ENCODE results near the gene CRY2.
"Not testable (repeated sequence)": the region's sequence is repeated elsewhere in the genome, so short reads cannot be mapped to it uniquely, and the experiment has no call there.

DNA sequence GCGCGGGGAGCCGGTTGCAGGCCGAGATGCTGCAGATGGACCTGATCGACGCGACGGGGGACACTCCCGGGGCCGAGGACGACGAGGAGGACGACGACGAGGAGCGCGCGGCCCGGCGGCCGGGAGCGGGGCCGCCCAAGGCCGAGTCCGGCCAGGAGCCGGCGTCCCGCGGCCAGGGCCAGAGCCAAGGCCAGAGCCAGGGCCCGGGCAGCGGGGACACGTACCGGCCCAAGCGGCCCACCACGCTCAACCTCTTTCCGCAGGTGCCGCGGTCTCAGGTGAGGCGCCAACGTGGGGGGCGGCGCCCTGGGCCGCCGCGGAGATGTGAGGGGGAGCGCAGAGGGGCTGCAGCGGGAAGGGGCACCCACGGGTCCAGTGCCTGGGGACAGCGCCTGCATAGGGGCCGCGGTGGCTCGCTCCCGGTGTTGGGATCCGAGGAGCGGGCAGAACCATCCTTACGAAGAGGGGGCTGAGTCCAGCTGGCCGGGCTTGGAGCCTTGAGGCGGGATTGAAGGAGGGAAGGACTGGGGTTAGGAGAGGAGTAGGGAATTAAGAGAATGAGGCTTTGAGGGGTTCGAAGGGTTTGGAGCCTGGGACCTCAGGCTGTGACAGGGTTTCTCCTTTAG is 53.0 kb downstream of the CRY2 start:
- TF ChIP-seq, protein P1, sequence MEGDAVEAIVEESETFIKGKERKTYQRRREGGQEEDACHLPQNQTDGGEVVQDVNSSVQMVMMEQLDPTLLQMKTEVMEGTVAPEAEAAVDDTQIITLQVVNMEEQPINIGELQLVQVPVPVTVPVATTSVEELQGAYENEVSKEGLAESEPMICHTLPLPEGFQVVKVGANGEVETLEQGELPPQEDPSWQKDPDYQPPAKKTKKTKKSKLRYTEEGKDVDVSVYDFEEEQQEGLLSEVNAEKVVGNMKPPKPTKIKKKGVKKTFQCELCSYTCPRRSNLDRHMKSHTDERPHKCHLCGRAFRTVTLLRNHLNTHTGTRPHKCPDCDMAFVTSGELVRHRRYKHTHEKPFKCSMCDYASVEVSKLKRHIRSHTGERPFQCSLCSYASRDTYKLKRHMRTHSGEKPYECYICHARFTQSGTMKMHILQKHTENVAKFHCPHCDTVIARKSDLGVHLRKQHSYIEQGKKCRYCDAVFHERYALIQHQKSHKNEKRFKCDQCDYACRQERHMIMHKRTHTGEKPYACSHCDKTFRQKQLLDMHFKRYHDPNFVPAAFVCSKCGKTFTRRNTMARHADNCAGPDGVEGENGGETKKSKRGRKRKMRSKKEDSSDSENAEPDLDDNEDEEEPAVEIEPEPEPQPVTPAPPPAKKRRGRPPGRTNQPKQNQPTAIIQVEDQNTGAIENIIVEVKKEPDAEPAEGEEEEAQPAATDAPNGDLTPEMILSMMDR (IDR thresholded peaks at IDR 0.05; ENCODE audit: low read depth, low read length), result not testable (repeated sequence)
- TF ChIP-seq EZH2phosphoT487 (IDR thresholded peaks at IDR 0.05; ENCODE audit: low read depth), result not testable (repeated sequence)
